HepG2 (cell line): ENCODE results near the gene PGM3.

ENCODE experiments used
- BHLHE40 ChIP-seq: IDR thresholded peaks from 2 replicates; pipeline ENCODE4 v1.6.1; 2011; ENCODE audit warnings: low read length, improper control_type of control experiment
- CTCF ChIP-seq: sonication (generic); formaldehyde crosslinking; IDR thresholded peaks from 2 replicates; pipeline ENCODE4 v1.5.0; 2020; ENCODE audit warnings: mild to moderate bottlenecking, missing genetic modification reagents, moderate library complexity
- RFX1 ChIP-seq: fragments of 450-650 bp; IDR thresholded peaks from 2 replicates; pipeline ENCODE4 v1.6.1; 2017
- SP1 ChIP-seq, 2 experiments: fragments of 450-650 bp in 1 of 2; sonication (generic) in 1 of 2; formaldehyde crosslinking in 1 of 2; IDR thresholded peaks; 2 replicates each; pipeline versions ENCODE4 v1.4.0 to v1.6.1; 2016 to 2020; ENCODE audit warnings: missing genetic modification reagents in 1 of 2
- ZNF18 ChIP-seq: sonication (generic); formaldehyde crosslinking; IDR thresholded peaks from 2 replicates; pipeline ENCODE4 v1.8.0; 2022; ENCODE audit warnings: mild to moderate bottlenecking, missing genetic modification reagents; ENCODE audit not compliant: insufficient replicate concordance

DNA sequence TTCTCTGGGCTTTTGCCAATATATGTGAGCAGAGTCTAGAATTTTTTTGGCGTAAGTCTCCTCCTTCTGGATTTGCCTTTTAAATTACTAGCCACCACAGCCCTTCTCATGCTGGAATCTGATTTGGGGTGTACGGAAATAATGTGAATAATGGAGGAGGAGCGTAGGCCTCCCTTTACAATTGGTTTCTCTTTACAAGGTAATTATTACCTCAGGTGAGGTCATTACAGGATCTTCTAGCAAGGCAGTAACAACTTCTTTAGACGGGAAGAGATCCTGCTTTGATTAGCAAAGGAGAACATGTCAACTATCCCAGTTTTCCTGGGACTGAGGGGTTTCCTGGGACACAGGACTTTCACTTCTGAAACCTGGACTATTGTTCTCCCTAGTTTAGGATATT is 9.0 kb upstream of the PGM3 start:
- TF ChIP-seq BHLHE40 = no peak
- TF ChIP-seq RFX1 = no peak
- no peak for TF ChIP-seq CTCF
- no peak for TF ChIP-seq ZNF18 (CRISPR knock-in tag)
- no peak for TF ChIP-seq SP1 (IDR thresholded peaks at IDR 0.05)
- TF ChIP-seq SP1 (CRISPR knock-in tag; IDR thresholded peaks at IDR 0.05) = no peak
